ENCODE measurements around the gene CDC73.

The CDC73 gene

GRCh38 chr1:193086342-193086741 lies 35.5 kb upstream of the CDC73 start:
- ATAC-seq, result no peak
- TF ChIP-seq BACH2 (CRISPR knock-in tag; IDR thresholded peaks at IDR 0.05; ENCODE audit: borderline replicate concordance) (no peak), CSRNP3 (CRISPR knock-in tag; IDR thresholded peaks at IDR 0.05) (no peak), POU6F1 (CRISPR knock-in tag; IDR thresholded peaks at IDR 0.05; ENCODE audit: borderline replicate concordance, low read depth) (no peak), ZFP30 (CRISPR knock-in tag; IDR thresholded peaks at IDR 0.05) (no peak), PATZ1 (CRISPR knock-in tag; IDR thresholded peaks at IDR 0.05; ENCODE audit: borderline replicate concordance) (no peak)

GRCh38 chr1:193087893-193088292 lies 33.9 kb upstream of the CDC73 start:
- TF ChIP-seq ZNF8 (CRISPR knock-in tag; IDR thresholded peaks at IDR 0.05), result no peak
- no peak; the same call in 2 of the 3 replicates for ATAC-seq

GRCh38 chr1:193090865-193091264 lies 31.0 kb upstream of the CDC73 start:
- no peak for ATAC-seq
- TF ChIP-seq TCF4 (CRISPR knock-in tag; IDR thresholded peaks at IDR 0.05; ENCODE audit: borderline replicate concordance), result no peak
- no peak for TF ChIP-seq POU6F1 (CRISPR knock-in tag; IDR thresholded peaks at IDR 0.05; ENCODE audit: borderline replicate concordance, low read depth)
- no peak for TF ChIP-seq ZNF565 (CRISPR knock-in tag; conservative IDR thresholded peaks at IDR 0.05; ENCODE audit: low read depth)
- TF ChIP-seq ZNF70 (CRISPR knock-in tag; IDR thresholded peaks at IDR 0.05), result no peak
- TF ChIP-seq CREB5 (CRISPR knock-in tag; IDR thresholded peaks at IDR 0.05; ENCODE audit: low read depth), result no peak
- no peak for TF ChIP-seq GLIS3 (CRISPR knock-in tag; IDR thresholded peaks at IDR 0.05)
- TF ChIP-seq PPARA (CRISPR knock-in tag; IDR thresholded peaks at IDR 0.05; ENCODE audit: borderline replicate concordance), result no peak
- TF ChIP-seq ARNTL (CRISPR knock-in tag; IDR thresholded peaks at IDR 0.05; ENCODE audit: borderline replicate concordance, low read depth), result no peak
- no peak for TF ChIP-seq OSR1 (CRISPR knock-in tag; IDR thresholded peaks at IDR 0.05)
- no peak for TF ChIP-seq RARB (CRISPR knock-in tag; IDR thresholded peaks at IDR 0.05)
- TF ChIP-seq SNAI2 (CRISPR knock-in tag; IDR thresholded peaks at IDR 0.05), result no peak
- no peak for TF ChIP-seq TSHZ2 (CRISPR knock-in tag; IDR thresholded peaks at IDR 0.05)
- TF ChIP-seq ZFP3 (CRISPR knock-in tag; IDR thresholded peaks at IDR 0.05), result no peak
- TF ChIP-seq ISL1 (CRISPR knock-in tag; IDR thresholded peaks at IDR 0.05), result no peak
- no peak for TF ChIP-seq ZNF8 (CRISPR knock-in tag; IDR thresholded peaks at IDR 0.05)

All from SK-N-SH treated with all-trans-retinoic acid at 6 μM for 48 hours (cell line).